HAP-1 (cell line): ENCODE data around the gene HMCN1.
"Not testable (repeated sequence)": the region's sequence is repeated elsewhere in the genome, so short reads cannot be mapped to it uniquely, and the experiment has no call there.

Experiments
- DNase-seq, 2 experiments: peaks; one replicate each; pipeline ENCODE4 v3.0.0-alpha.2; 2016 to 2020; ENCODE audit warnings: low spot score in 2 of 2
- H3K27me3 ChIP-seq: fragments of 250-450 bp; sonication (Bioruptor Pico); 2 replicates; pipeline ENCODE4 v1.5.1; 2020; ENCODE audit warnings: low read depth, mild to moderate bottlenecking, moderate library complexity
- H3K36me3 ChIP-seq: fragments of 250-450 bp; sonication (Bioruptor Pico); replicated peaks from 2 replicates; pipeline ENCODE4 v1.5.1; 2020; ENCODE audit warnings: mild to moderate bottlenecking
- H3K4me1 ChIP-seq: fragments of 250-450 bp; sonication (Bioruptor Pico); 2 replicates; pipeline ENCODE4 v1.5.1; 2020; ENCODE audit warnings: mild to moderate bottlenecking
- H3K4me3 ChIP-seq: fragments of 250-450 bp; sonication (Bioruptor Pico); 2 replicates; pipeline ENCODE4 v1.5.1; 2020; ENCODE audit warnings: mild to moderate bottlenecking, moderate library complexity
- H3K9me3 ChIP-seq: fragments of 250-450 bp; sonication (Bioruptor Pico); 2 replicates; pipeline ENCODE4 v1.5.1; 2020; ENCODE audit warnings: mild to moderate bottlenecking, moderate library complexity
- in situ Hi-C: fragments of 300-500 bp; cut with MboI; formaldehyde crosslinking; loops from 3 replicates; pipeline ENCODE4 v1.14.3; 2020; ENCODE audit warnings: low sequenced_read_pairs, inconsistent platforms, mixed read lengths

Gene HMCN1

DNA sequence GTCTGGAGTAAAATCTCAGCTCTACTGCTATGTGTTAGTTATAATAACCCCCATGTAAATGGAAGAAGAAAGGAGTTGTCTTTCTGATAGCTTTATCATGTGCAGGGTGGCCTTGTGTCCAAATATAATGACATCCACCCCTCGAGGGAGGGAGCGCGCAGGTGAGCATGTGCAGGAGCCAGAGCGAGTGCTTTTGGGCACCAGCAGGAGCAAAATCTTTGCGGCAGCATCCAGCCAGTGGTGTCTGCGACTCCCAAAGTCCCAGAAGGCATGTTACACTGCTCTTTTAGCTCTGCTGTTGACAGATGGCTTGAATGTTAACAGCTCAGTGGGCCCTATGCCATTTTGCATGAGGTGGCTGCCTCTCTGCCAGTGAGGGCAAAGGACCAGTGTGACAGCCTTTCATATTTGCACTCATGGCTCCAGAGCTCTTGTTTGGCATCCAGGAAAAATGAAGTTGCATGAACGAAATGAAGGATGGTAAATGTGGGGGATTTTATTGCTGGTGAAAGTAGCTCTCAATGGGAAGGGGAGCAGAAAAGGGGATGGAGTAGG lies 146.7 kb downstream of the HMCN1 start:
- Histone ChIP-seq H3K27me3 (no peaks in the 10 kb centered on the region; the same call in 1 of the 2 replicates), H3K9me3 (no peaks in the 10 kb centered on the region; the same call in 1 of the 2 replicates), H3K36me3 (no peaks in the 10 kb centered on the region), H3K4me3 (no peak overlapping the region), H3K4me1 (no peaks in the 10 kb centered on the region)
- in situ Hi-C loops, result no loop called here
- DNase-seq, result no peak

DNA sequence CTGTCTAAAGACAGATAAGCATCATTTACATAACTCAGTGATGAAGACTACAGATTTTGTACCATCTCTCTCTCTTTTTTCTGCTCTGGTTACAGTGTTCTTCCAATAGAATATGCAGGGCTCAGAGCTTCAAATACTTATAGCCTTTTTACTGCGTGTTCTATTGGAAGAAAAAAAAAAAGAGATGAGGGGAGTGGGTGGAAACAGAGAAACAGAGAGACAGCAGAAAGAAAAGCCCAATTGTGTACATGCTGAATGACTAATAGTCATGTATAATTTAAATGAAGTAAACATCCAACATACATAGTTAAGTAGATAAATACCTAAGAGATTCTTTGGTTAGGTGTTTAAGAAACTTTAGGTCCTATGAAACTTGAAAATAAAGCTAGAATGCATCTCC lies 151.9 kb downstream of the HMCN1 start:
- in situ Hi-C loops, result no loop called here
- no peaks in the 10 kb centered on the region for H3K9me3 ChIP-seq
- DNase-seq, result no peak
- H3K36me3 ChIP-seq, result no peaks in the 10 kb centered on the region
- no peak overlapping the region for H3K4me3 ChIP-seq
- no peaks in the 10 kb centered on the region for H3K27me3 ChIP-seq
- H3K4me1 ChIP-seq, result no peaks in the 10 kb centered on the region

DNA sequence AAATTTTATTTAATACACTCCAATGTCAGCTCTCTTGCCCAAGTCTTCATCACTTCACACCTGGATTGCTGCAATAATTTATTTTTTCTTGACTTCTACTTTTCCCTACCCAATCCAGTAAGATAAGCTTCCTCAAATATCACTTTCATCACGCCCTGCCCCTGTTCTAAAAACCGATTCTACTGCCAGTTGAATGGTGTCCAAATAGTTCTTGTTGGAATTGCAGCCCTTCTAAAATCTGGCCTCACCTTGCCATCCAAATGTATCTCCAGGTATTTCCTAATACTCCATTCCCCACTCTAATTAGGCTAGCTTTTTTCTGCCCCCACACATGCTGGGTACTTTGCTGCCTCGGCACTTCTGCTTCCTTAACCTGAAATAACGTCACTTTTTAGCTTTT lies 152.5 kb downstream of the HMCN1 start:
- in situ Hi-C loops, result no loop called here
- H3K9me3 ChIP-seq, result no peaks in the 10 kb centered on the region

GRCh38 chr1:185892831-185893403 lies 158.7 kb downstream of the HMCN1 start:
- H3K4me3 ChIP-seq, in situ Hi-C loops: not testable (repeated sequence)
- DNase-seq, result peak in 1 of 2 experiments; percentile 19

More for the DNA sequence above, 152.5 kb downstream of the HMCN1 start:
- no peak for DNase-seq
- Histone ChIP-seq H3K36me3 (no peaks in the 10 kb centered on the region), H3K27me3 (no peaks in the 10 kb centered on the region), H3K4me1 (no peaks in the 10 kb centered on the region), H3K4me3 (no peak overlapping the region)

GRCh38 chr1:185894791-185895190 lies 160.6 kb downstream of the HMCN1 start:
- Histone ChIP-seq H3K27me3 (no peaks in the 10 kb centered on the region), H3K36me3 (no peaks in the 10 kb centered on the region), H3K4me3 (no peak overlapping the region), H3K4me1 (no peaks in the 10 kb centered on the region; the same call in 1 of the 2 replicates), H3K9me3 (no peaks in the 10 kb centered on the region)
- no peak for DNase-seq
- in situ Hi-C loops, result no loop called here

More at GRCh38 chr1:185892831-185893403, 158.7 kb downstream of the HMCN1 start:
- H3K27me3 ChIP-seq, H3K36me3 ChIP-seq, H3K4me1 ChIP-seq, H3K9me3 ChIP-seq: not testable (repeated sequence)

DNA sequence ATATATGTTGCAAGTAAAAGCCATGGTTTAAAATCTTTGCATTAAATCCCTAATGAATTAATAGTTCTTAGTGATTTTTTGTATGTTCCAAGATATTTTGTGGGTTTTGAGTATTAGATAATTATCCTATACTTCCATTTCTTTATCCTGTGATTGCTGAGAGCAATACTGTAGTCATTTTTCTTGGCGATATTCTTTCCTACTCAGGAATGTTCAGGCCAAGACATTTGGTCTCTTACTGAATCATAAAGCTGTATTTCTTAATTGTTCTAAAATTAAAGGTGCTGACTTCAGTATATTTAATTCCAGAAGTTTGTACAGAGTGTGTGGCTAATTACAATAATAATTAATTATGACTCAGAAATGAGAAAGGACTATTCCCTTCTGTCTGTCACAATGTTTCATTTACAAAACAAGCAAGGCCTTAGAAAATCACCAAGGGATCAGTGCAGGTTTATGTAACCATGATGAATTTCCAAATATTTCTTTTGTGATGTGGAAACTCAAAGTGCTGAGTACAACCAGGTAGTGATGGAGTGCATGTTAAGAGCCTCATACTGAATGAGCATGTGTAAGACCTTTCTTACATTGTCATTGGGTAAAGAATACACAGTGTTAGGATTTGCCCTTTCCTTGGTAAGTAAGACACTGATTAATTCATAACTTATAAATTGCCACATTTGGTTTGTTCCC lies 161.2 kb downstream of the HMCN1 start:
- no peaks in the 10 kb centered on the region for H3K27me3 ChIP-seq
- H3K9me3 ChIP-seq, result no peaks in the 10 kb centered on the region
- no peaks in the 10 kb centered on the region for H3K36me3 ChIP-seq
- in situ Hi-C loops, result no loop called here
- DNase-seq, result no peak
- no peaks in the 10 kb centered on the region; the same call in 1 of the 2 replicates for H3K4me1 ChIP-seq
- H3K4me3 ChIP-seq, result no peak overlapping the region

- no peak for DNase-seq
- Histone ChIP-seq H3K36me3 (no peaks in the 10 kb centered on the region), H3K27me3 (no peaks in the 10 kb centered on the region), H3K4me3 (no peak overlapping the region), H3K9me3 (no peaks in the 10 kb centered on the region), H3K4me1 (no peaks in the 10 kb centered on the region; the same call in 1 of the 2 replicates)
- in situ Hi-C loops, result no loop called here
These were observed 162.7 kb downstream of the HMCN1 start for GRCh38 chr1:185896863-185897262.

- no peaks in the 10 kb centered on the region for H3K27me3 ChIP-seq
- H3K4me3 ChIP-seq, result no peak overlapping the region
- in situ Hi-C loops, result no loop called here
- no peaks in the 10 kb centered on the region for H3K36me3 ChIP-seq
- no peak for DNase-seq
- H3K9me3 ChIP-seq, result no peaks in the 10 kb centered on the region
- no peaks in the 10 kb centered on the region for H3K4me1 ChIP-seq
These were observed 172.0 kb downstream of the HMCN1 start for GRCh38 chr1:185906186-185906585.

GRCh38 chr1:185907246-185907645 lies 173.1 kb downstream of the HMCN1 start:
- no peak overlapping the region for H3K4me3 ChIP-seq
- no peaks in the 10 kb centered on the region for H3K9me3 ChIP-seq
- H3K27me3 ChIP-seq, result peaks cover 5% of the 10 kb centered on the region; the same call in 1 of the 2 replicates
- H3K36me3 ChIP-seq, result no peaks in the 10 kb centered on the region
- in situ Hi-C loops, result no loop called here
- no peak for DNase-seq
- no peaks in the 10 kb centered on the region for H3K4me1 ChIP-seq

DNA sequence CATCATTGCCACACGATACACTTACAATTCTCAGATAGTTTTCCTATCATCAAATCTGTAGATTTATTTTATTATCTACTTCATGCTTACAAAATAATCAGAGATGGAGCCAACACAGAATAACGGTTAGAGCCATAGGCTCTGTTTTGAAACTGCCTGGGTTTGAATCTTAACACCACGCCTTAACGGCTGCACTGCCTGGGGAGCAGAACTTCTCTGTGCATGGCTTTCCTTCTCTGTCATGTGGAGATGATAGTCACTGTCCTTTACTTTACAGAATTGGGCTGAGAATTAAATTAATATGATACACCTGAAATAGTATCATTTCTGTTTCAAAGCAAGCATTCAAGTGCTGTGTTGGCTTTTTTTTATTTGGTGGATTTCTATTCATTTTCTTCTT lies 177.8 kb downstream of the HMCN1 start:
- H3K36me3 ChIP-seq, result no peaks in the 10 kb centered on the region
- no peaks in the 10 kb centered on the region for H3K9me3 ChIP-seq
- in situ Hi-C loops, result no loop called here
- no peak overlapping the region for H3K4me3 ChIP-seq
- no peak for DNase-seq
- no peaks in the 10 kb centered on the region for H3K4me1 ChIP-seq
- peaks cover 8% of the 10 kb centered on the region; the same call in 1 of the 2 replicates for H3K27me3 ChIP-seq

- Histone ChIP-seq H3K4me1 (no peaks in the 10 kb centered on the region), H3K4me3 (no peak overlapping the region), H3K27me3 (peaks cover 8% of the 10 kb centered on the region; the same call in 1 of the 2 replicates), H3K36me3 (no peaks in the 10 kb centered on the region), H3K9me3 (no peaks in the 10 kb centered on the region)
- DNase-seq, result no peak
- in situ Hi-C loops, result no loop called here
These were observed 178.3 kb downstream of the HMCN1 start for GRCh38 chr1:185912504-185912903.

GRCh38 chr1:185914089-185914488 lies 179.9 kb downstream of the HMCN1 start:
- no peak for DNase-seq
- in situ Hi-C loops, result no loop called here
- peaks cover 8% of the 10 kb centered on the region; the same call in 1 of the 2 replicates for H3K27me3 ChIP-seq
- no peaks in the 10 kb centered on the region for H3K36me3 ChIP-seq
- no peaks in the 10 kb centered on the region for H3K9me3 ChIP-seq
- H3K4me1 ChIP-seq, result no peaks in the 10 kb centered on the region
- no peak overlapping the region for H3K4me3 ChIP-seq

DNA sequence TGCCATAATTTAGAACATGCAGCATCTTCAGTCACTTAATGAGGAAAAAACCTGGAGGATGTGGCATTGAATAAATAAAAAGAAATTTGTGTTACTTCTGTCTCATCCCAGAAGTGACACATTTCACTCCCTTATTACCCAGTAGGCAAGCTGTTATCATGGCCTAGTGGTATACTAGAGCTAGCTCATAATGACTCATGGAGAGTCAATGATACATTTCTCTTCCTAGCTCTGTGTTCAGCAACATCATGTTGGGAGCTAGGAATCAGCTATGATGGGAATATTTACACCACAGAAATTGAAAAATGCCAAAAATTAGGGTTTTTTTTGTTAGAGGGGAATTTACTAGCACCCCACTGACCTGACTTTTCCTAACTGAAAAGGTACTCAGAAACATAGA lies 182.7 kb downstream of the HMCN1 start:
- no peak for DNase-seq
- no peaks in the 10 kb centered on the region for H3K4me1 ChIP-seq
- in situ Hi-C loops, result no loop called here
- peaks cover 8% of the 10 kb centered on the region; the same call in 1 of the 2 replicates for H3K27me3 ChIP-seq
- no peaks in the 10 kb centered on the region for H3K9me3 ChIP-seq
- no peaks in the 10 kb centered on the region for H3K36me3 ChIP-seq
- H3K4me3 ChIP-seq, result no peak overlapping the region

GRCh38 chr1:185917646-185918045 lies 183.5 kb downstream of the HMCN1 start:
- DNase-seq, result peak in 1 of 2 experiments; percentile 41
- Histone ChIP-seq H3K27me3 (peaks cover 11% of the 10 kb centered on the region), H3K9me3 (no peaks in the 10 kb centered on the region), H3K36me3 (no peaks in the 10 kb centered on the region), H3K4me1 (no peaks in the 10 kb centered on the region), H3K4me3 (no peak overlapping the region)
- in situ Hi-C loops, result no loop called here
